Fibroblast of pulmonary artery (primary cell): ENCODE measurements around the gene PLD3.

Experiments used
- DNase-seq: peaks from one replicate; pipeline ENCODE4 v3.0.0-alpha.2; 2010; ENCODE audit warnings: low read depth
- H3K4me3 ChIP-seq: replicated peaks from 2 replicates; pipeline ENCODE4 v1.5.1; 2011; ENCODE audit warnings: low read depth, mild to moderate bottlenecking, control low read depth, low read length, moderate library complexity
- CTCF ChIP-seq: IDR thresholded peaks from 2 replicates; pipeline ENCODE4 v1.5.1; 2011; ENCODE audit warnings: mild to moderate bottlenecking, control low read depth, low read length, inconsistent platforms; ENCODE audit errors: missing control alignments

PLD3 gene

GRCh38 chr19:40377876-40378385 lies 29.4 kb downstream of the PLD3 start:
- TF ChIP-seq CTCF: no peak
- no peak overlapping the region for H3K4me3 ChIP-seq
- DNase-seq: no peak

GRCh38 chr19:40378509-40378908 lies 30.0 kb downstream of the PLD3 start:
- no peak for TF ChIP-seq CTCF
- no peak overlapping the region for H3K4me3 ChIP-seq
- no peak for DNase-seq

- TF ChIP-seq CTCF: no peak
- no peak for DNase-seq
- no peak overlapping the region for H3K4me3 ChIP-seq
Observed at GRCh38 chr19:40379446-40380198, 31.1 kb downstream of the PLD3 start.

- no peak overlapping the region for H3K4me3 ChIP-seq
- no peak for DNase-seq
- no peak for TF ChIP-seq CTCF
Observed at GRCh38 chr19:40380199-40381037, 31.9 kb downstream of the PLD3 start.

- peak; percentile 12 for TF ChIP-seq CTCF
- DNase-seq: no peak
Observed at GRCh38 chr19:40381321-40381720, 32.8 kb downstream of the PLD3 start.

GRCh38 chr19:40383668-40384248 lies 35.3 kb downstream of the PLD3 start:
- H3K4me3 ChIP-seq: no peak overlapping the region
- TF ChIP-seq CTCF: no peak
- no peak for DNase-seq

More at GRCh38 chr19:40381321-40381720, 32.8 kb downstream of the PLD3 start:
- no peak overlapping the region for H3K4me3 ChIP-seq
